H1 (cell line): ENCODE measurements around the gene SATB2. TPM values are rescaled to one million over a fixed set of nuclear protein-coding genes. Genes with fewer than 3 reads are reported as not detected.

ENCODE experiments used
- CTCF ChIA-PET: fragments of 300-600 bp; sonication (Branson Sonifier 250); formaldehyde crosslinking; loops from one replicate; lab custom pipeline; 2021; ENCODE audit not compliant: partially characterized antibody; lab: Charles Lee
- POLR2A ChIA-PET: fragments of 300-600 bp; sonication (Branson Sonifier 250); formaldehyde crosslinking; loops from one replicate; lab custom pipeline; 2021; ENCODE audit warnings: inconsistent platforms; ENCODE audit not compliant: partially characterized antibody; lab: Charles Lee
- DNase-seq, 2 experiments: peaks; one replicate each; pipeline versions ENCODE4 v3.0.0 to v3.0.0-alpha.2; 2010 to 2022; ENCODE audit warnings: low spot score in 2 of 2, low read depth in 1 of 2, mixed read lengths in 1 of 2
- FAIRE-seq: peaks from 2 replicates; lab custom pipeline; 2011; peaks lifted over from hg19 to GRCh38; lab: Jason Lieb, UNC
- H2AFZ ChIP-seq: 2 replicates; pipeline ENCODE4 v1.8.1; 2012; ENCODE audit warnings: low read length, inconsistent platforms
- H2AK5ac ChIP-seq: 2 replicates; pipeline ENCODE4 v1.6.1; 2013; ENCODE audit warnings: low read depth, low read length
- H2BK120ac ChIP-seq: replicated peaks from 2 replicates; pipeline ENCODE3; 2013; ENCODE audit warnings: low read depth, low read length, inconsistent platforms
- H2BK12ac ChIP-seq: 2 replicates; pipeline ENCODE4 v1.6.1; 2013; ENCODE audit warnings: low read depth, low read length
- H2BK15ac ChIP-seq: 2 replicates; pipeline ENCODE4 v1.6.1; 2013; ENCODE audit warnings: low read length
- H2BK20ac ChIP-seq: 2 replicates; pipeline ENCODE4 v1.6.1; 2013; ENCODE audit warnings: low read length
- H2BK5ac ChIP-seq: 2 replicates; pipeline ENCODE4 v1.6.1; 2013; ENCODE audit warnings: low read depth, low read length
- H3K14ac ChIP-seq: 2 replicates; pipeline ENCODE4 v1.6.1; 2013; ENCODE audit warnings: inconsistent platforms; ENCODE audit not compliant: insufficient read length
- H3K18ac ChIP-seq: 2 replicates; pipeline ENCODE4 v1.6.1; 2013; ENCODE audit warnings: low read length; ENCODE audit errors: extremely low read depth
- H3K23ac ChIP-seq: 2 replicates; pipeline ENCODE4 v1.6.1; 2013; ENCODE audit warnings: inconsistent platforms; ENCODE audit not compliant: insufficient read length
- H3K23me2 ChIP-seq: 2 replicates; pipeline ENCODE4 v1.6.1; 2013; ENCODE audit warnings: low read depth, low read length
- H3K27ac ChIP-seq: 2 replicates; pipeline ENCODE4 v1.6.1; 2011; ENCODE audit warnings: low read depth, low read length, inconsistent platforms
- H3K27me3 ChIP-seq, 4 experiments: replicated peaks in 1 of 4; 1 replicate in 1 of 4; 2 replicates in 3 of 4; pipeline versions ENCODE4 v1.6.1 to v1.8.1; 2011 to 2013; ENCODE audit warnings: low read length in 3 of 4, mild to moderate bottlenecking in 3 of 4, inconsistent platforms in 2 of 4, mixed read lengths in 2 of 4, moderate library complexity in 1 of 4; ENCODE audit not compliant: control insufficient read depth in 3 of 4, insufficient read depth in 3 of 4; ENCODE audit errors: extremely low read depth in 1 of 4
- H3K36me3 ChIP-seq, 4 experiments: 2 replicates each; pipeline versions ENCODE4 v1.6.1 to v1.8.1; 2011 to 2013; ENCODE audit warnings: mild to moderate bottlenecking in 4 of 4, low read length in 3 of 4, moderate library complexity in 2 of 4, control low read depth in 1 of 4, inconsistent platforms in 1 of 4; ENCODE audit not compliant: insufficient read depth in 4 of 4, control insufficient read depth in 2 of 4
- H3K4ac ChIP-seq: replicated peaks from 2 replicates; pipeline ENCODE3; 2013; ENCODE audit warnings: low read length, low read depth, mixed read lengths, inconsistent platforms; ENCODE audit not compliant: insufficient read length
- H3K4me1 ChIP-seq, 4 experiments: replicated peaks in 1 of 4; 1 replicate in 1 of 4; 2 replicates in 3 of 4; pipeline versions ENCODE4 v1.6.1 to v1.8.1; 2011 to 2013; ENCODE audit warnings: low read length in 3 of 4, inconsistent platforms in 2 of 4, mixed read lengths in 1 of 4; ENCODE audit not compliant: insufficient read depth in 4 of 4, control insufficient read depth in 3 of 4
- H3K4me2 ChIP-seq, 2 experiments: 2 replicates each; pipeline versions ENCODE4 v1.6.1 to v1.8.1; 2011 to 2013; ENCODE audit warnings: low read depth in 2 of 2, low read length in 2 of 2, control low read depth in 1 of 2, inconsistent platforms in 1 of 2, mild to moderate bottlenecking in 1 of 2; ENCODE audit not compliant: insufficient read depth in 1 of 2
- H3K4me3 ChIP-seq, 4 experiments: fragments of 200-600, 300-600 bp in 1 of 4; sonication (generic), shearing (Covaris generic), sonication (Bioruptor Twin) in 1 of 4; 2 replicates each; pipeline versions ENCODE4 v1.5.1 to v1.8.1; 2011 to 2016; ENCODE audit warnings: low read length in 4 of 4, low read depth in 3 of 4, control low read depth in 2 of 4, inconsistent platforms in 2 of 4, mild to moderate bottlenecking in 2 of 4, mixed read lengths in 1 of 4, moderate library complexity in 1 of 4; ENCODE audit not compliant: insufficient read depth in 2 of 4; ENCODE audit errors: extremely low read depth in 1 of 4
- H3K56ac ChIP-seq: replicated peaks from 2 replicates; pipeline ENCODE3; 2013; ENCODE audit warnings: low read depth, mild to moderate bottlenecking, mixed read lengths, low read length, inconsistent platforms; ENCODE audit not compliant: insufficient read length
- H3K79me1 ChIP-seq: 2 replicates; pipeline ENCODE4 v1.6.1; 2013; ENCODE audit warnings: low read depth, low read length, control low read depth
- H3K79me2 ChIP-seq, 2 experiments: 2 replicates each; pipeline versions ENCODE4 v1.6.1 to v1.8.1; 2012 to 2013; ENCODE audit warnings: low read length in 2 of 2, mild to moderate bottlenecking in 2 of 2, inconsistent platforms in 1 of 2; ENCODE audit not compliant: insufficient read depth in 2 of 2, control insufficient read depth in 1 of 2
- H3K9ac ChIP-seq, 4 experiments: replicated peaks in 1 of 4; 1 replicate in 1 of 4; 2 replicates in 3 of 4; pipeline versions ENCODE4 v1.6.1 to v1.8.1; 2011 to 2013; ENCODE audit warnings: low read depth in 3 of 4, low read length in 3 of 4, control low read depth in 2 of 4, mild to moderate bottlenecking in 2 of 4, moderate library complexity in 2 of 4, inconsistent platforms in 1 of 4; ENCODE audit errors: extremely low read depth in 1 of 4
- H3K9me3 ChIP-seq, 2 experiments: 2 replicates each; pipeline versions ENCODE4 v1.6.1 to v1.8.1; 2012 to 2013; ENCODE audit warnings: mild to moderate bottlenecking in 2 of 2, moderate library complexity in 2 of 2, control low read depth in 1 of 2, inconsistent platforms in 1 of 2, low read depth in 1 of 2, low read length in 1 of 2, mixed read lengths in 1 of 2; ENCODE audit not compliant: insufficient read depth in 2 of 2
- H4K20me1 ChIP-seq, 2 experiments: replicated peaks in 1 of 2; 2 replicates each; pipeline versions ENCODE3 to v1.8.1; 2011 to 2013; ENCODE audit warnings: inconsistent platforms in 2 of 2, low read length in 2 of 2, mild to moderate bottlenecking in 1 of 2; ENCODE audit not compliant: insufficient read depth in 2 of 2, control insufficient read depth in 1 of 2
- H4K5ac ChIP-seq: 2 replicates; pipeline ENCODE4 v1.6.1; 2013; ENCODE audit warnings: low read length, low read depth, mixed read lengths, inconsistent platforms; ENCODE audit not compliant: insufficient read length
- H4K8ac ChIP-seq: 2 replicates; pipeline ENCODE4 v1.8.0; 2013; ENCODE audit warnings: mild to moderate bottlenecking, moderate library complexity, low read length, inconsistent platforms; ENCODE audit not compliant: insufficient read depth; ENCODE audit errors: extremely low read depth
- H4K91ac ChIP-seq: replicated peaks from 2 replicates; pipeline ENCODE3; 2013; ENCODE audit warnings: low read length, mixed read lengths, inconsistent platforms; ENCODE audit not compliant: insufficient read length
- FOSL1 ChIP-seq: IDR thresholded peaks from 2 replicates; pipeline ENCODE4 v1.6.1; 2011; ENCODE audit warnings: mild to moderate bottlenecking, low read depth, low read length, moderate library complexity; ENCODE audit not compliant: insufficient read depth
- NANOG ChIP-seq: IDR thresholded peaks from 2 replicates; pipeline ENCODE4 v1.6.1; 2011; ENCODE audit warnings: low read length, low read depth, mild to moderate bottlenecking, inconsistent platforms; ENCODE audit not compliant: insufficient read depth, poor library complexity, severe bottlenecking
- POLR2AphosphoS5 ChIP-seq: IDR thresholded peaks from 2 replicates; pipeline ENCODE4 v1.6.1; 2011; ENCODE audit warnings: low read depth, low read length
- SIN3A ChIP-seq, 2 experiments: IDR thresholded peaks in 1 of 2; conservative IDR thresholded peaks in 1 of 2; 2 replicates each; pipeline ENCODE4 v1.6.1; 2011 to 2012; ENCODE audit warnings: low read length in 2 of 2, improper control_type of control experiment in 1 of 2, low read depth in 1 of 2, mild to moderate bottlenecking in 1 of 2
- USF2 ChIP-seq: IDR thresholded peaks from 2 replicates; pipeline ENCODE4 v1.6.1; 2011; ENCODE audit warnings: low read length, improper control_type of control experiment
- WGBS, 2 experiments: shearing (Covaris generic) in 1 of 2; methylation state at CpG; one replicate each; pipeline versions ENCODE4 v1.1.6 to v1.1.7; 2013 to 2015; ENCODE audit warnings: low lambda C conversion rate in 2 of 2, mixed read lengths in 2 of 2, inconsistent platforms in 1 of 2, low coverage in 1 of 2, missing lambda C conversion rate in 1 of 2; ENCODE audit not compliant: insufficient replicate concordance in 2 of 2, insufficient coverage in 1 of 2, insufficient read length in 1 of 2; ENCODE audit errors: extremely low coverage in 1 of 2, missing lambda C conversion rate in 1 of 2; 5-methylcytosine and 5-hydroxymethylcytosine counted together
- polyA plus RNA-seq, 7 experiments: library from polyadenylated mRNA; depleted of rRNA in 3 of 7; stranded (reverse) in 5 of 7; unstranded in 2 of 7; fragments of >200 nt in 5 of 7; fragments of 200-250 nt in 2 of 7; gene quantifications; 1 replicate in 5 of 7; 2 replicates in 1 of 7; 4 replicates in 1 of 7; pipeline versions ENCODE4 v1.2.1 to v1.2.3, GENCODE V29; 2011 to 2013; ENCODE audit warnings: missing spikeins in 2 of 7, mixed read lengths in 2 of 7
- total RNA-seq: library from RNA; stranded (reverse); fragmentation: NEBNext Ultra II Directional; extraction: Animal tissue kit (Norgen Biotek cat#: 25700); gene quantifications from 2 replicates; pipeline ENCODE4 v1.2.1, GENCODE V29; 2021

The SATB2 gene
- total and polyA plus RNA-seq, 2 of the 8 experiments (the other 6 are each of a cell fraction or from before 2014, with no cell fraction given): 1.3 to 5.7 TPM

GRCh38 chr2:199302851-199303250 lies 154.9 kb downstream of the SATB2 start:
- 92% methylated on average over 4 of the region's 4 CpGs; no CpG with 5 or more reads in 1 of the 2 experiments for WGBS, 2 experiments
- H3K9me3 ChIP-seq: no peaks in the 10 kb centered on the region
- H2BK5ac ChIP-seq: no peak overlapping the region
- H3K23ac ChIP-seq: no peak overlapping the region
- no peak overlapping the region for H2AK5ac ChIP-seq
- no peaks in the 10 kb centered on the region for H3K79me2 ChIP-seq
- no peak overlapping the region for H4K8ac ChIP-seq
- ChIA-PET CTCF (no interaction called here), POLR2A (no interaction called here)
- no peaks in the 10 kb centered on the region for H3K36me3 ChIP-seq
- DNase-seq (no peak), FAIRE-seq (no peak)
- no peak overlapping the region for H2BK12ac ChIP-seq
- no peak overlapping the region for H3K4me3 ChIP-seq
- H3K4ac ChIP-seq: no peak overlapping the region
- H2BK15ac ChIP-seq: no peak overlapping the region
- H3K56ac ChIP-seq: no peak overlapping the region
- no peaks in the 10 kb centered on the region for H3K4me1 ChIP-seq
- H2BK120ac ChIP-seq: no peak overlapping the region
- no peak overlapping the region for H4K5ac ChIP-seq
- H3K79me1 ChIP-seq: no peaks in the 10 kb centered on the region
- H2BK20ac ChIP-seq: no peak overlapping the region
- no peak overlapping the region for H3K4me2 ChIP-seq
- no peaks in the 10 kb centered on the region for H3K27me3 ChIP-seq
- H4K20me1 ChIP-seq: no peaks in the 10 kb centered on the region
- H3K9ac ChIP-seq: no peak overlapping the region
- no peaks in the 10 kb centered on the region for H3K23me2 ChIP-seq
- no peak overlapping the region for H3K18ac ChIP-seq
- no peak overlapping the region for H3K14ac ChIP-seq
- no peak overlapping the region for H2AFZ ChIP-seq
- H4K91ac ChIP-seq: no peak overlapping the region
- H3K27ac ChIP-seq: no peak overlapping the region
- TF ChIP-seq USF2 (no peak), SIN3A (conservative IDR thresholded peaks at IDR 0.05 in 1 of 2, IDR thresholded peaks at IDR 0.05 in 1 of 2; ENCODE audit: low read depth in 1 of 2, low read length in 2 of 2) (no peak), NANOG (no peak), FOSL1 (no peak), POLR2AphosphoS5 (no peak)
